PC-3 (cell line): Measurements from ENCODE around the gene FGF18. TPM values are rescaled to one million over a fixed set of nuclear protein-coding genes. Genes with fewer than 3 reads are reported as not detected.

Experiments used
- ATAC-seq: fragments of 200-7000 bp; cut with Tn5 transposase; 2 replicates; pipeline ENCODE4 v1.9.1; 2020; ENCODE audit warnings: mild to moderate bottlenecking, moderate library complexity
- BruUV-seq: library from RNA; stranded (reverse); fragments of 400-500 nt; replicated peaks from 2 replicates; lab custom pipeline; 2021; lab: Mats Ljungman, UMichigan
- CTCF ChIA-PET: fragments of 300-600 bp; sonication (Branson Sonifier 250); formaldehyde crosslinking; loops from one replicate; lab custom pipeline; 2022; ENCODE audit warnings: antibody characterized with exemption; lab: Charles Lee
- POLR2A ChIA-PET: fragments of 300-600 bp; sonication (Branson Sonifier 250); formaldehyde crosslinking; loops from one replicate; lab custom pipeline; 2022; ENCODE audit warnings: antibody characterized with exemption; ENCODE audit not compliant: unreplicated experiment; lab: Charles Lee
- DNase-seq: peaks from one replicate; pipeline ENCODE4 v3.0.0-alpha.2; 2015
- H2AFZ ChIP-seq: fragments of 300-600 bp; sonication (generic); 2 replicates; pipeline ENCODE4 v1.6.0; 2016; ENCODE audit warnings: antibody characterized with exemption, low read length
- H3F3A ChIP-seq: fragments of 300-600 bp; sonication (generic); one replicate; pipeline ENCODE4 v1.6.0; 2017; ENCODE audit warnings: antibody characterized with exemption, low read length, control low read depth, mild to moderate bottlenecking; ENCODE audit not compliant: unreplicated experiment
- H3K27ac ChIP-seq: fragments of 300-600 bp; sonication (generic); 2 replicates; pipeline ENCODE4 v1.5.1; 2016; ENCODE audit warnings: mild to moderate bottlenecking, low read length
- H3K27me3 ChIP-seq: fragments of 300-600 bp; sonication (generic); 2 replicates; pipeline ENCODE4 v1.6.1; 2016; ENCODE audit warnings: low read length, mixed read lengths
- H3K36me3 ChIP-seq: fragments of 300-600 bp; sonication (generic); 2 replicates; pipeline ENCODE4 v1.6.1; 2016; ENCODE audit warnings: low read depth, mixed run types, low read length, mixed read lengths
- H3K4me1 ChIP-seq: fragments of 300-600 bp; sonication (generic); 2 replicates; pipeline ENCODE4 v1.5.1; 2016; ENCODE audit warnings: low read length; ENCODE audit not compliant: insufficient read depth
- H3K4me2 ChIP-seq: fragments of 300-600 bp; sonication (generic); 2 replicates; pipeline ENCODE4 v1.6.0; 2016; ENCODE audit warnings: low read length
- H3K4me3 ChIP-seq: fragments of 300-600 bp; sonication (generic); 2 replicates; pipeline ENCODE4 v1.5.1; 2016; ENCODE audit warnings: mild to moderate bottlenecking, low read length, mixed read lengths
- H3K79me2 ChIP-seq: fragments of 300-600 bp; sonication (generic); 2 replicates; pipeline ENCODE4 v1.6.1; 2017; ENCODE audit warnings: low read length, mixed read lengths
- H3K9ac ChIP-seq: fragments of 300-600 bp; sonication (generic); 2 replicates; pipeline ENCODE4 v1.6.0; 2016; ENCODE audit warnings: mild to moderate bottlenecking, low read length
- H3K9me2 ChIP-seq: fragments of 300-600 bp; sonication (generic); replicated peaks from 2 replicates; pipeline ENCODE4 v1.6.1; 2016; ENCODE audit warnings: mixed run types, low read length, mixed read lengths
- H3K9me3 ChIP-seq: fragments of 300-600 bp; sonication (generic); 2 replicates; pipeline ENCODE4 v1.6.1; 2016; ENCODE audit warnings: low read length, mixed read lengths
- H4K20me1 ChIP-seq: fragments of 300-600 bp; sonication (generic); 2 replicates; pipeline ENCODE4 v1.6.1; 2016; ENCODE audit warnings: low read length, mixed read lengths
- CTCF ChIP-seq: fragments of 300-600 bp; sonication (generic); conservative IDR thresholded peaks from 2 replicates; pipeline ENCODE4 v1.5.1; 2017; ENCODE audit warnings: antibody characterized with exemption, low read depth, mild to moderate bottlenecking, low read length
- EZH2 ChIP-seq: fragments of 300-600 bp; sonication (generic); IDR thresholded peaks from one replicate; pipeline ENCODE4 v1.6.1; 2017; ENCODE audit warnings: antibody characterized with exemption, mild to moderate bottlenecking, low read length; ENCODE audit not compliant: unreplicated experiment
- EZH2phosphoT487 ChIP-seq: fragments of 300-600 bp; sonication (generic); IDR thresholded peaks from 2 replicates; pipeline ENCODE4 v1.6.1; 2018; ENCODE audit warnings: mild to moderate bottlenecking, antibody characterized with exemption, low read length, borderline replicate concordance
- intact Hi-C: fragments of 100-400 bp; cut with micrococcal nuclease; formaldehyde crosslinking; loops from 2 replicates; pipeline ENCODE4 v1.9.0; 2023
- microRNA-seq: library from miRNA; unstranded; fragments of <30 nt; microRNA quantifications from one replicate; pipeline ENCODE4 v1.1.0, GENCODE V29; 2020; ENCODE audit not compliant: unreplicated experiment
- total RNA-seq: library from RNA; depleted of rRNA; stranded (reverse); fragments of >200 nt; gene quantifications from 2 replicates; pipeline ENCODE4 v1.2.3, GENCODE V29; 2014; rRNA removed

The FGF18 gene
- total RNA-seq, 1 experiment from 2014 or later, result 0.26 TPM

- ATAC-seq (no peak), DNase-seq (no peak)
- Histone ChIP-seq H3K27ac (no peak overlapping the region), H3F3A (no peaks in the 10 kb centered on the region), H3K9me2 (no peaks in the 10 kb centered on the region), H3K79me2 (no peaks in the 10 kb centered on the region), H3K9ac (no peak overlapping the region), H3K4me3 (no peak overlapping the region), H2AFZ (no peak overlapping the region), H3K9me3 (no peaks in the 10 kb centered on the region), H3K27me3 (peaks cover 6% of the 10 kb centered on the region; the same call in 1 of the 2 replicates), H4K20me1 (no peaks in the 10 kb centered on the region), H3K4me2 (no peak overlapping the region), H3K36me3 (no peaks in the 10 kb centered on the region), H3K4me1 (peaks cover 2% of the 10 kb centered on the region)
- TF ChIP-seq EZH2, result no peak
- no peak for TF ChIP-seq CTCF
- TF ChIP-seq EZH2phosphoT487, result no peak
- ChIA-PET POLR2A (no interaction called here), CTCF (no interaction called here)
- BruUV-seq, result no TSS peak
- intact Hi-C loops, result no loop called here
These were observed 87.5 kb downstream of the FGF18 start for GRCh38 chr5:171506951-171507350.

Small RNAs within 50 kb of the gene (microRNA-seq; reads per million reads assigned to microRNA genes)
- 3.3 reads per million, percentile 9 among the genes with 10 or more reads in this experiment for gene MIR3912

Other genes with a start within 250 kb of the FGF18 start
- gene TLX3, start 110.4 kb upstream of the FGF18 start, total RNA-seq, result not detected in 2 replicates
- 2,251 and 2,265 TPM in 2 replicates for gene NPM1, start 31.8 kb upstream of the FGF18 start, total RNA-seq